NCI-H2227 treated with DMSO at 0.1 percent for 48 hours (cell line): ENCODE measurements around the gene PWP1.

ENCODE experiments used
- DNase-seq: peaks from one replicate; lab custom pipeline; 2025; lab: John Stamatoyannopoulos, UW

Gene PWP1

DNA sequence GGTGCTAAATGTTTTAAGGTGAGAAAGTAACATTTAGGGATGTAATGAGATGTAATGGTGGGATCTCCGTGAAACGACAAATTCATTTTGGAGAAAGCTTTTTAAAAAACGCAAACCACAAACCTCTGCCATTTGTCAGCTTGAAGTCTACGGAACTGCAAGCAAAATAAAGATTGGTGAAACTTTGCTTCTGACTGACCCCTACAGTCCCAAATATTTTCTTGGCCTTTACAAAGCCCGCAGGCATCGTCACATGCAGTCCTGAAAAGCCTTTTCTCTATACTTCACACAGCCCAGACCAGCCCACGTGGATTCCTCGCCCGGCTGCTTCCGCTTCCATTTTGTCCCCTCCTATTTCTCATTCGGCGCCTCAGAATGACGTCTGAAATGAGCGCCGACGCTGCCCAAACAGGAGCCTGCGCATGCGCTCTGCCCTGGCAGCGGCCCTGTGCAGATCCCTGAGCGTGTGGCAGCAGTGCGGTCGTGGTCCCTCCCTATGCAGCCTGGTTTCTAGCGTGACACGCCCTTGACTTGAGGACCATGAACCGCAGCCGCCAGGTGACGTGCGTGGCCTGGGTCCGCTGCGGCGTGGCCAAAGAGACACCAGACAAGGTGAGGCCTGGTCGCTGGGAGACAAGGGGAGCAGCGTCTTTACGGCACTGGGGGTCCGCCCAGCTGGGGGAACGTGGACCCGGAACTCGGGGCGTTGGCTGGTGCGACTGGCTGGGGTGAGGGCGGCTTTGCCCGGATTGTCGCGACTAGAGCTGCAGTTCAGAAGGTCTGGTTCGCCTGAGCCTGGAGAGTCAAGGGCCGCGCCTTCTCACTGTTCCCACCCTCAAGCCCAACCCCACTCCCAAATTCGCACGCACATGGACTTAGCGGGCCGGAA lies at the start of gene PWP1:
PWP1 (plus strand) TSS at position 440 of the 889 bp plus-strand sequence; CDS start at position 541, 101 bp downstream.
- peak; percentile 90 for DNase-seq

- no peak for DNase-seq
These were observed 44.4 kb upstream of the PWP1 start for GRCh38 chr12:107641154-107641553.

DNA sequence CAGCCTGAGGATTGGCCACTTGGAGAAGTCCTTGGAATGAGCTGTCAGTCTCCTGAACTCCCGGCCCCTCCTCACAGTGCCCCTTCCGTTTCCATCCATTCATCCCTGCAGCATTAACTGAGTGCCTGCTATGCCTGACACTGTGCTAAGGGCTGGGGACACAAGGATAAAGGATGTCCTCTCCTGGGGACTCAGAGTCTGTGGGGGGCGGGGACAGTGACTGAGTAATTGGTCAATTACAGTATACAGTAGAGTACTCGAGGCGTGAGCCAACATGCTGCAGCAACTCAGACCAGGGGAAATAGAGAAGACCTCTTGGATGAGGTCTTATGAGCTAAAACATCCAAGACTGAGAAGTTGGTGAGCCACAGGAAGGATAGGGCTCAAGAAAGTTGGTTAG lies 43.4 kb upstream of the PWP1 start:
- peak; percentile 59 for DNase-seq

DNA sequence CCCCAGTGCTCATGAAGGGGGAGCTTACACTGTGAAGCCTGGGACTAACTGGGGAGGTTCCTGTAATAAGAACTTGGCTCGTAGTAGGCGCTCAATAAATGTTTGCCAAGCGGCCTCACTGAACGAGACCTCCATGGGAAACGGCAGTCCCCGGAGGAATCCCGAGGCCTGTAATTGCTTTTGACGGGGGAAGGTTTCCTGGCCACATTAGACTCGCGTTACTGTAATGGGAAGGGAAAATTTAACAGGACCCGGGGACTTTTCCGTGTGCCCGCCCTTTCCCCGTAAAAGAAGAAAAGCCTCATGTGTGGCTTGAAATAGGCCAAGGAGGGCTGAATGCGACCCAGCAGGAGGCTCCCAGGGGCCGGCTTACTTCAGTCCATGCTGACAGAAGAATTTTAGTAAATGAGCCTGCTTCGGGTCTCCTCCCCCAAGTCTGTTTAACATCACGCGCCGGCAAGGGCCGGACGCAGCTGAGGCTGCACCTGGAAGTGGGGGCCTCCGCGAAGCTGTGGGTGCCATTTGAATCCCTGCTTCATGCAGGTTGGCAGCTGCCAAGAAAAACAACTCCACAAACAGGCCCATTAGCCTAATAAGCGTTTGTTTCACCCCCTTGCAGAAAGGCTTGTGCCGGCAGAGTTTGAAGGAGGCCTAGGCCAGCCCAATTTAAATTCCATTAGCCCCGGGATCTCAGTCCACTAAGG lies 39.8 kb upstream of the PWP1 start:
- peak; percentile 84 for DNase-seq

GRCh38 chr12:107646436-107646835 lies 39.2 kb upstream of the PWP1 start:
- no peak for DNase-seq

DNA sequence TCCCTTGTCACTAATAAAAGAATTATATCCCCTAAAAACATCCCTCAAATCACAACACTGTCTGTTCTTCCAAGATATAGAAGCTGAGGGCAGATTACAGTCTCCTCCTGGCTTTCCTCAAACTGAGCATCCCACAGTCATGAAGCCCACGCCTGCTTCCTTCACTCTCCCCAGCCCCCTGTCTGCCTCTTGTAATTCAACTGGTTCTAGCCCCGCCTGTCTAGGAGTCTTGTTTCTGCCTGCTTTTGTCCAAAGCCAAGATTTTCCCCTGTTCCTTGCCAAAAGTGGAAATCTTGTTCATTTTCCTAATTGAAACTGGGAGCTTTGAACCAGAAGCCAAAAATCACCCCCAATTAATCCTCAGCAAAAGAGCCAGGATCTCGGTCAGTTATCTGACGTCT lies 35.9 kb upstream of the PWP1 start:
- DNase-seq = no peak

- no peak for DNase-seq
These were observed 34.6 kb upstream of the PWP1 start for GRCh38 chr12:107650977-107651376.

- no peak for DNase-seq
These were observed 33.8 kb upstream of the PWP1 start for GRCh38 chr12:107651571-107652449.

GRCh38 chr12:107653519-107653918 lies 32.1 kb upstream of the PWP1 start:
- no peak for DNase-seq

DNA sequence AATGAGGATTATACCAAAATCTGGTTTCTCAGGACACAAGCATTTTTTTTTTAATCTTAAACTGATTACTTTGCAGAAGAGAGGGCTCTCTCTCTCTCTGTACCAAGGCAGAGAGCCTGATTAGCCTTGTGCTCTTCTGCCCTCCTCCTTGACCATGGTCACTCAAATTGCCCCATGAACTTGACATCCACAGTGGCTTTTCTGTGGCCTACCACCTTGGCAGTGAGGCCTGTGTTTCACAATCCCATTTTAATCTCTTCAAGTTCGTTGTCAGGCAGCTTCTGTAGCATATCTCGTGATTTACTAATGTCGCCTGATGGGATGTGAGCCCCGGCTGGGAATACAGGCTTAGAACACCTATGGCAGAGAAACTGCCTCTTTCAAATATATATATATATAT lies 30.7 kb upstream of the PWP1 start:
- DNase-seq = no peak

GRCh38 chr12:107655281-107656065 lies 30.1 kb upstream of the PWP1 start:
- no peak for DNase-seq

GRCh38 chr12:107656302-107656701 lies 29.3 kb upstream of the PWP1 start:
- no peak for DNase-seq

DNA sequence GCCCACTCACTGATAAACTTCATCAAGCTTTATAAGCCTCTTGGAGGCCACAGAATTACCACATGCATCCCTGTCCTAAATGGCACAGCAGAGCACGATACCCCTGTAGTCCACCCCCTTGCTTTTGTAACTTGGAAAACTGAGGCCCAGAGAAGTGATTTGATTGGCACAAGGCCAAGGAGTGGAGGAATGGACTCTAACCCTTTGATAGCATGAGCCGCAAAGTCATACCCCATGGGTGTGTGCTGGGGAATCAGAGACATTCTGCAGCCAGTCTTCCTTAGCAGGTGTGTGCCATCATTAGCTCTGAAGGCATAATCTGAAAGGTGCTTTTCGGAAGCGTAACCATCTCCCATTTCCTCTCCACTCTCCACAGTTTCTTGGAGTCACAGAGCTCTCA lies 28.5 kb upstream of the PWP1 start:
- no peak for DNase-seq

DNA sequence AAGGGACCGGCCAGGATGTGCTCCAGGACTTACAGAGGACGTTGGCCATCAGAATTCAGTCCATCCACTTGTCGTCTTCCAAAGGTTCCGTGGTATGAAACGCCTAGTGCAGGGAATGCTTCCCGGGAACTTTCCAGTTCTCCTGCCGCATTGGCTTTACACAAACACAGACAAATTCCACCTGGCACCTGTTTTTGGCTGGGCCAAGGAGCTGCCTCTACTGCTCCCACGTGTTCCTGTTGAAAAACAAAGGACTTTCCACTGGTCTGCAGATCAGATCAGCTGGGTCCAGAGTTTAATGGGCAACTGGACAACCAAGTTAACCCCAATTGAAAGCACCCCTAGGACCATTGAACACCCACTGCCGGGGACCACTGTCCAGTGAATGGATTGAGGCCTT lies 28.0 kb upstream of the PWP1 start:
- DNase-seq = no peak

DNA sequence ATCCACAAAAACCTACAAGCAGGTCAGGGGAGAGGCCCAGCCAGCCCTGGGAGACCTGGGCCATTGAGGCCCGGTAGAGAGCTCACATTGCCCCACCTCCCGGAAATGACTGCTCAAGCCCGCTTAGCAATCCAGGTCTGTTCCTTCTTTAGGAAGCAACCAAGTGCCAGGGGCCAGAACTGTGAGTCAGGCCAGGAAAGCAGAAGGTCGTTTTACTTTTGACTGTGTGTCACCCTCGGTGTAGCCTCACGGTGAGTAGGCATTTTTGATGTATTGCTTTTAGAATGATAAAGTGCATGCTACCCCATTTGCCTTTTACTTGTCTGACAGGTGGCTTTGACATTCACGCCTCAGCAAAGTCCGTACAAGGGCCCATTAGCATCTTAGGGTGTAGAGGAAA lies 25.4 kb upstream of the PWP1 start:
- DNase-seq = no peak

GRCh38 chr12:107660861-107661415 lies 24.7 kb upstream of the PWP1 start:
- no peak for DNase-seq

DNA sequence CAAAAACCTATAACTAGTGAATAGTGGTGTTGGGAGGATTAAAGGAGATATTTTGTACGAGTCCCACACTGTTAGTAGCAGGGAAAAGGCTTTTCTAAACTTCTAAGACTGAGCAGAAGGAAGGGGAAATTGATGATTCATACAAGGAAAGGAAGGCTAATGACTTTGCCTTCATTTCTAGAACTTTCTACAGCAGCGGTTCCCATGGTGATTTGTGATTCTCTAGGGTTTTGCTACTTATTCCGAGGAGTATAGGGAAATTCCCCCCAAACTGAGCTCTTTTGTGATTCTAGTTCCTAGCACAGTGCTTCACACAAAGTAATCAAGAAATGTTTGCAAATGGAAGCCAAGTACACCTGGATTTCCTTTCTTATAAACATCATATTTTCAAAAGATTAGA lies 23.8 kb upstream of the PWP1 start:
- DNase-seq = no peak

GRCh38 chr12:107662484-107662883 lies 23.1 kb upstream of the PWP1 start:
- DNase-seq = no peak

GRCh38 chr12:107663277-107663676 lies 22.3 kb upstream of the PWP1 start:
- DNase-seq = no peak

GRCh38 chr12:107666009-107666408 lies 19.6 kb upstream of the PWP1 start:
- DNase-seq = no peak

DNA sequence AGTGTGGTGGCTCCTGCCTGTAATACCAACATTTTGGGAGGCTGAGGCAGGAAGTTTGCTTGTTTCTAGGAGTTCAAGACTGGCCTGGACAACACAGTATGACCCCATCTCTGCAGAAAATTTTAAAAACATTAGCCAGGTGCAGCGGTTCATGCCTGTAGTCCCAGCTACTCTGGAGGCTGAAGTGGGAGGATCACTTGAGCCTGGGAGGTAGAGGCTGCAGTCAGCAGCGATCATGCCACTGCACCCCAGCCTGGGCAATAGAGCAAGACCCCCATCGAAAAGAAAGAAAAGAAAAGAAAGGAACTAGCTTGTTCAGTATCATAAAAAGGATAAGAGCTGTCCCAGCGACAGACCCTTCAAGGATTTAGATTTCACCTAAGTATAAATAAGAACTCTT lies 18.1 kb upstream of the PWP1 start:
- no peak for DNase-seq
